Measurements from ENCODE around the gene TPP1. TPM values are rescaled to one million over a fixed set of nuclear protein-coding genes. Genes with fewer than 3 reads are reported as not detected.

The TPP1 gene
- polyA plus RNA-seq, 3 donors: 111 to 131 (median 118) TPM

- DNase-seq (ENCODE audit: low read depth in 3 of 3, low spot score in 2 of 3): no peak
Measured at GRCh38 chr11:6566704-6567370, 52.4 kb downstream of the TPP1 start.

- DNase-seq (ENCODE audit: low read depth in 3 of 3, low spot score in 2 of 3): no peak
Measured at GRCh38 chr11:6565988-6566703, 53.1 kb downstream of the TPP1 start.

GRCh38 chr11:6565325-6565724 lies 53.9 kb downstream of the TPP1 start:
- DNase-seq (ENCODE audit: low read depth in 3 of 3, low spot score in 2 of 3): no peak

- no peak for DNase-seq (ENCODE audit: low read depth in 3 of 3, low spot score in 2 of 3)
Measured at GRCh38 chr11:6563667-6564066, 55.6 kb downstream of the TPP1 start.

GRCh38 chr11:6563121-6563619 lies 56.1 kb downstream of the TPP1 start:
- DNase-seq (ENCODE audit: low read depth in 3 of 3, low spot score in 2 of 3): no peak

Other genes starting within 250 kb of the TPP1 start
- gene SMPD1, start 228.9 kb downstream of the TPP1 start, polyA plus RNA-seq (ENCODE audit: insufficient read length in 3 of 3): 10 to 100 TPM; 31.0 to 32.3 (median 32.1) TPM
- 10 to 100 TPM; 51.9 to 56.5 (median 52.5) TPM for gene APBB1, start 200.3 kb downstream of the TPP1 start, polyA plus RNA-seq (ENCODE audit: insufficient read length in 3 of 3)
- gene HPX, start 178.4 kb downstream of the TPP1 start, polyA plus RNA-seq (ENCODE audit: insufficient read length in 3 of 3): 1 to 10 TPM; 1.6 to 2.2 (median 2.2) TPM
- 10 to 100 TPM; 16.1 to 19.3 (median 17.0) TPM for gene TRIM3, start 145.5 kb downstream of the TPP1 start, polyA plus RNA-seq (ENCODE audit: insufficient read length in 3 of 3)
- gene ARFIP2, start 138.1 kb downstream of the TPP1 start, polyA plus RNA-seq (ENCODE audit: insufficient read length in 3 of 3): 10 to 100 TPM; 64.8 to 67.5 (median 66.2) TPM
- gene TIMM10B, start 137.9 kb downstream of the TPP1 start, polyA plus RNA-seq (ENCODE audit: insufficient read length in 3 of 3): 10 to 100 TPM; 38.3 to 42.4 (median 38.7) TPM
- 1 to 10 TPM; 5.8 to 6.3 (median 6.2) TPM for gene DNHD1, start 122.1 kb downstream of the TPP1 start, polyA plus RNA-seq (ENCODE audit: insufficient read length in 3 of 3)
- gene RRP8, start 15.8 kb downstream of the TPP1 start, polyA plus RNA-seq (ENCODE audit: insufficient read length in 3 of 3): 10 to 100 TPM; 21.3 to 22.6 (median 21.6) TPM
- gene ILK, start 15.6 kb downstream of the TPP1 start, polyA plus RNA-seq (ENCODE audit: insufficient read length in 3 of 3): 100 to 1,000 TPM; 144 to 167 (median 159) TPM
- 10 to 100 TPM; 66.4 to 92.9 (median 91.4) TPM for gene TAF10, start 7.2 kb downstream of the TPP1 start, polyA plus RNA-seq (ENCODE audit: insufficient read length in 3 of 3)
- 10 to 100 TPM; 27.8 to 31.1 (median 30.3) TPM for gene DCHS1, start 36.4 kb upstream of the TPP1 start, polyA plus RNA-seq (ENCODE audit: insufficient read length in 3 of 3)
- 10 to 100 TPM; 68.3 to 81.6 (median 68.3) TPM for gene MRPL17, start 63.9 kb upstream of the TPP1 start, polyA plus RNA-seq (ENCODE audit: insufficient read length in 3 of 3)
- gene OR2AG2, start 152.6 kb upstream of the TPP1 start, polyA plus RNA-seq (ENCODE audit: insufficient read length in 3 of 3): under 1 TPM; 0.07 to 0.14 (median 0.10) TPM
- under 1 TPM in 1 of 3 donors, not detected in 2; 0.07 TPM for gene OR2AG1, start 163.6 kb upstream of the TPP1 start, polyA plus RNA-seq (ENCODE audit: insufficient read length in 3 of 3)
- gene OR6A2, start 180.3 kb upstream of the TPP1 start, polyA plus RNA-seq (ENCODE audit: insufficient read length in 3 of 3): under 1 TPM in 1 of 3 donors, not detected in 2; 0.04 TPM
- not detected for gene OR10A5, start 226.3 kb upstream of the TPP1 start, polyA plus RNA-seq (ENCODE audit: insufficient read length in 3 of 3)
- gene OR10A2, start 243.6 kb upstream of the TPP1 start, polyA plus RNA-seq (ENCODE audit: insufficient read length in 3 of 3): not detected

Data from right renal cortex interstitium (tissue), 3 donors.